ENCODE measurements around the gene UPF1.

UPF1 gene

GRCh38 chr19:18833849-18834643, 2.3 kb downstream of the UPF1 start:
- no peak for DNase-seq (ENCODE audit: extremely low spot score, insufficient read length, low read depth)
- no peak for FAIRE-seq

GRCh38 chr19:18834644-18834984, 2.9 kb downstream of the UPF1 start:
- DNase-seq (ENCODE audit: extremely low spot score, insufficient read length, low read depth): no peak
- FAIRE-seq: no peak

DNA sequence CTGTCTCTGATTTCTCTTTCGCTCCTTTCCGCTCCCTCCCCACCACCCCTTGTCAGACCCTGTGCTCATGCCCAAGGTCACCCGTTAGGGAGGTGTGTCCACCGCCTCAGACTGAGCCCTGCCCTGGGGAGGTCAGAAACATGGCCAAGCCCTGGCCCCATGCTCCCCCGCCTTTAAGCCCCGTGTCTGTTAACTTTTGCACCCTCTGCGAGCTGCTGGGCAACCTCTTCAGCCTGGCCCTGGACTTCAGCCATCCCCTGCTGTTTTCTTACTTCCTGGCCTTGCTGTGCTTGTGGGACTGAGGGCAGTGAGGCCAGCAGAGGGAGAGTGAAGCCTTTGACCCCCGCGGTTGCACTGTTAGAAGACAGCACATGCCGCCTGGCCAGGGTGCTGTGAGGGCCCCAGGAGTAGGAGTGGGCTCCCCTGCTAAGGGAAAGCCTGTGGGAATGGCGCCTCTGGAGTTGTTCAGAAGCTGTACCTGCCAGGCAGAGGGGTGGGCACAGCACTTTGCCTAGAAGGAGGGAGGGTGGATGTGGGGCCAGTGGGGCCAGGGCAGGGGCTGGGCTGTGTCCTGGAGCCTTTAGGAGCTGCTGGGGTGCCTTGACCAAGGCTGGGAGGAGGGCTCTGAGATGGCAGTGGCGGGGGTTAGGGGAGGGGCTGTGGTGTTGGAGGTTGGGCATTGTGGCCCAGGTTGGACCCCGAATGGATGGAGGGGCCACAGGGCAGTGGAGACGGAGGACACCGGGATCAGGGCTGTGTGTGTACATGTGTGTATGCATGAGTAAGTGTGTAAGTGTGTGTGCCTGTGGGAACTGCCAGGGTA, 7.9 kb downstream of the UPF1 start:
- DNase-seq (ENCODE audit: extremely low spot score, insufficient read length, low read depth) (no peak), FAIRE-seq (no peak)

GRCh38 chr19:18840288-18841267, 8.8 kb downstream of the UPF1 start:
- no peak for DNase-seq (ENCODE audit: extremely low spot score, insufficient read length, low read depth)
- FAIRE-seq: no peak

DNA sequence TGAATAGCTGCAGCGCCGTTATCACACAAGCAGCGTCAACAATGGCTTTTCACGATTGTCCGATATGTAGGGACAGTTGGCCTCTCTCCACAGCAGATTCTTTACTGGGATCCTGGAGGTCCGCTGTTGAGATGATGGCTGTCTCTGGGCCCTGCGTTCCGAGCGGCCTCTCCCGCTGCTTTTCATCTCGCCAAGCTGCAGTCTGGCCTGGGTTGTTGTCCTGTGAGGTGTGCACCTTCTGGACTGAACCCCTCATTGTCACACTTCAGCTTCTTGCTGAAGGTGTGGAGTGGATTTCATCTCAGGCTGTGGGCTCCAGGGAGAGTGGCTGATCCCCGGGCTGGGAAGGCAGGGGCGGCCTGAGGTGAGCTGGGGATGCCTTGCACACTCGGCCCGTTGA, 9.6 kb downstream of the UPF1 start:
- FAIRE-seq: no peak
- no peak for DNase-seq (ENCODE audit: extremely low spot score, insufficient read length, low read depth)

DNA sequence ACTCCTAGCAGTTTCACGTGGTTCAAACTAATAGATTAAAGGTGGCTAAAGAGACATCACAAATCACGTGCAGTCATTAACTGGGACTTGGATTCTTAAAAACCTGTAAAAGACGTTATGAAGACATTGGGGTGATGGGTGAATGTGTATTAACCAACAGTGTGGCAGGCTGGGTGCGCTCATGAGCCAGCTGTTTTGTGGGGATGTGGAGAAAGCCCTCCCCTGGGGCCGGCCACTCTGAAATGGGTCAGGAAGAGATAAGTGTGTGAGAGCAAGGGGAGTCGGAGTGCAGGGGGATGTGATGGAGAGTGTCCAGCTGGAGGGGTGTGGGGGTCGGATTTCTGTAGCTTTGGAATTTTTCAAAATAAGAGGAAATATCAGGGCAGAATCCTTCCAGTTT, 10.4 kb downstream of the UPF1 start:
- DNase-seq (ENCODE audit: extremely low spot score, insufficient read length, low read depth) (no peak), FAIRE-seq (no peak)

DNA sequence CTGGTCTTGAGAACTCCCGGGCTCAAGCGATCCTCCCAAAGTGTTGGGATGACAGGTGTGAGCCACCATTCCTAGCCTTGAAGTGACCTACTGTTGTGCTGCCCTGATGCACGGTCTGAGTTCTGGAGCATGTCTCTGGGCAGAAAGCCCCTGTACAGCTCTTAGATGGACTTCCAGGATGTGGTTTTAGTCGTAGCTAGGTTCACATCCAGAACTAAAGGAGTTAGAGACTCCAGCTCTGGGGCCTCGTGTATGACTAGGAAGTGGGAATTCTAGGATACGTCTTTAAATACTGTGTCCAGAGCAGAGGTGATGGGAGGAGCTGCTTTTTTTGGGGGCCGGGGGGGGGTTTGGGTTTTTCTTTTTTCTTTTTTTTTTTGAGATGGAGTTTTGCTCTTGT, 12.2 kb downstream of the UPF1 start:
- no peak for DNase-seq (ENCODE audit: extremely low spot score, insufficient read length, low read depth)
- no peak for FAIRE-seq

- FAIRE-seq (no peak), DNase-seq (ENCODE audit: extremely low spot score, insufficient read length, low read depth) (no peak)
These were observed 13.1 kb downstream of the UPF1 start for GRCh38 chr19:18844806-18845329.

DNA sequence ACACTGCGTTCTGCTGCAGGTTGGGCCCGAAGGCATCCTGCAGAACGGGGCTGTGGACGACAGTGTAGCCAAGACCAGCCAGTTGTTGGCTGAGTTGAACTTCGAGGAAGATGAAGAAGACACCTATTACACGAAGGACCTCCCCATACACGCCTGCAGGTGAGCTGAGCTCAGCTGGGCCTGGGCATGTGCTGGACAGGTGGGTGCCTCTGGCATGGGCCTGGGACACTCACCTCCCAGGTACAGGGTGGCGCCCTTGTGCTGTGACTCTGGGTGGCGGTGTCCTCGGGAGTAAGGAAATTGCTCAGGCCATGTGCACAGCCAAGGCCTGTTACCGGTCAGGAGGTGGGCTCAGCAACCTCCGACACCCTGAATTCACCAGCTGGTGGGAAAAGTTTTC, 14.2 kb downstream of the UPF1 start:
- DNase-seq (ENCODE audit: extremely low spot score, insufficient read length, low read depth) (no peak), FAIRE-seq (no peak)

DNA sequence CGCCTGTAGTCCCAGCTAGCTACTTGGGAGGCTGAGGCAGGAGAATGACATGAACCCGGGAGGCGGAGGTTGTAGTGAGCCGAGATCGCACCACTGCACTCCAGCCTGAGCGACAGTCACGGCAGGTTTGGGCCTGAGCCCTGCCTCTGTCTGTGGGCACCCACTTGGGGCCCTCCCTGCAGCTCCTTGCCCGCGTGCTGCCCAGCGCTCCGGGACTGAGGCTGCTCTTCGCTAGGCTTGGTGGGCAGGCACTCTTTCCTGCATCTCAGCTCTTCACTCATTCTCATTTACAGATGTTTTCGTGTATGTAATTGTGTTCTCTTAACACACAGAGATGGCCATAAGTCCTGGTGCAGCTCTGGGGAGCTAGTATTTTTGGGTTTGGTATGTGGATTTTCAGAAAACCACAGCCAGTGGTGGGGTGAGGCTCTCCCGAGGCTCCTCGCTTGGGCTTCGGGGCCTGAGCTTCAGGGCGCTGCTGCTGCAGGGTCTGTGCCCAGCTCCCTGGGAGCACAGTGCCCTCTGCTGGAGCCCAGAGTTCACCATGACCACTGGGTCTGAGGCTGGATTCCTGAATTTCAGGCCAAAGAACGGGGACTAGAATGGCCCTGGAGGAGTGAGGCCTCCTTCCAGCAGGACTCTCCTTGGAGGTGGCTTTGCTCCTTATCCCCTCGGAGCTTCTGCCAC, 15.2 kb downstream of the UPF1 start:
- DNase-seq (ENCODE audit: extremely low spot score, insufficient read length, low read depth) (no peak), FAIRE-seq (peak; percentile 78)

GRCh38 chr19:18847549-18848463, 16.0 kb downstream of the UPF1 start:
- DNase-seq (ENCODE audit: extremely low spot score, insufficient read length, low read depth): no peak
- FAIRE-seq: no peak

DNA sequence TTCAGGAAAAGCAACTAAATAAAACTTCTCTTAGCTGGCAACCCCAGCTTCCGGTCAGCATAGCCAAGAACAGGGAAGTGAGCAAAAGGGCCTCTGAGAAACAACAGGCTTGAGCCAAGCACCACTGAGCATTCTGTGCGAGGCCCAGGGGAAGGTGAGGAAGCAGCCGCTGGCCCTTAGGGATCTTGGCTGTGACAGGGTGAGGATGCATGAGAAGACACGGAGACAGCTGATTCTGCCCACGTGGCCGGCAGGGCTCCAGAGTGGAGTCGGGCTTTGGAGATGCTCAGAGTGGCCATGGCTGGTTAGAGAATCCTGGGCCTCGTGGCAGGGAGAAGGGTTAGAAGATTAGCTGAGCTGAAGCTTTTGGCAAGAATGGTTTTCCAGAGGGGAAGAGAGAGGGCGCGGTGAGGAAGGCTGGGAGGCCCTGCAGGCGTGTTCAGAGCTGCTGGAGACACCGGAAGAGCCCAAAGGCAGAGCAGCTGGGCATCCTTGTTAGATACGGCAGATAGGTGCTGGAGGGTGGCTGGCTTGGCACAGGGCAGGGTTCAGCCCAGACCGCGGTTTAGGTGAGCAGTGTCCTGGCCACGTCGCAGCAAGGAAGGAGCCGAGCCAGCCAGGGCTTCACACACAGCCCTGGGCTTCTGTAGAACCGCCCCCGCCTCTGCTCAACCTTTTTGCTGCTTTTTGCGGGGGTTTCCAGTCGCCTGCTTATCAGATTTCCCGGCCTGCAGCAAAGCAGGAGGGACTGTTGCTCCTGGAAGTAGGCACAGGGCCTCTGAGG, 17.3 kb downstream of the UPF1 start:
- DNase-seq (ENCODE audit: extremely low spot score, insufficient read length, low read depth) (no peak), FAIRE-seq (peak; percentile 74)

GRCh38 chr19:18849838-18850400, 18.2 kb downstream of the UPF1 start:
- peak; percentile 93 for FAIRE-seq

GRCh38 chr19:18850471-18851375, 19.0 kb downstream of the UPF1 start:
- FAIRE-seq (no peak), DNase-seq (ENCODE audit: extremely low spot score, insufficient read length, low read depth) (no peak)

More at GRCh38 chr19:18849838-18850400, 18.2 kb downstream of the UPF1 start:
- peak; percentile 45 for DNase-seq (ENCODE audit: extremely low spot score, insufficient read length, low read depth)

- DNase-seq (ENCODE audit: extremely low spot score, insufficient read length, low read depth) (no peak), FAIRE-seq (no peak)
These were observed 20.0 kb downstream of the UPF1 start for GRCh38 chr19:18851673-18852325.

DNA sequence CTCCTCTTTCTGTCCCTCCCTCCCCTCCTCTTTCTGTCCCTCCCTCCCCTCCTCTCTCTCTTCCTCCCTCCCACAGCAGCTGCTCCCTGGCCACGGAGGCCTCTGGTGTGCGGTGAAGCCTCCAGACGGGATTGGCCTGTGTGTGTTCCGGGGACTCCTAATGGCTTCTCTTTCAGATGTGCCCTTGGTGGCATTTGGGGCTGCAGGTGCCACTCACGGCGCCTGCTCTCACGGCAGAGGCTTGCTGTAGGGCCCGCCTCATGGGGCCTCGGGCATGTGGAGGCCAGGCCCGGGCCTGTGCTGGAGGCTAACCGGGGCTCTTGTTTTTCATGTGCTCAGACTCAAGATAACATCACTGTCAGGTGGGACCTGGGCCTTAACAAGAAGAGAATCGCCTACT, 20.9 kb downstream of the UPF1 start:
- FAIRE-seq (no peak), DNase-seq (ENCODE audit: extremely low spot score, insufficient read length, low read depth) (no peak)
